Left lung (tissue), 10 donors: Measurements from ENCODE around the gene U2SURP. TPM values are rescaled to one million over a fixed set of nuclear protein-coding genes. Genes with fewer than 3 reads are reported as not detected.

Source experiments
- ATAC-seq: fragments of 200-7000 bp; cut with Tn5 transposase; one replicate; pipeline ENCODE4 v1.9.1; 2020; ENCODE audit warnings: moderate library complexity
- DNase-seq, 4 donors: peaks; one replicate each; pipeline ENCODE4 v3.0.0-alpha.2; 2013 to 2020
- H3K27ac ChIP-seq, 2 donors: fragments of 200-600 bp; sonication (generic) in 1 of 2; one replicate each; pipeline versions ENCODE4 v1.5.0 to v1.8.0; 2020 to 2021
- H3K27me3 ChIP-seq, 2 donors: fragments of 200-600 bp; sonication (generic) in 1 of 2; one replicate each; pipeline versions ENCODE4 v1.5.0 to v1.8.0; 2020 to 2021
- H3K36me3 ChIP-seq, 2 donors: fragments of 200-600 bp; sonication (generic) in 1 of 2; one replicate each; pipeline versions ENCODE4 v1.5.0 to v1.8.0; 2020 to 2021
- H3K4me1 ChIP-seq, 2 donors: fragments of 200-600 bp; one replicate each; pipeline ENCODE4 v1.8.0; 2021
- H3K4me3 ChIP-seq, 2 donors: fragments of 200-600 bp; sonication (generic) in 1 of 2; one replicate each; pipeline versions ENCODE4 v1.5.0 to v1.8.0; 2020 to 2021; ENCODE audit warnings: mild to moderate bottlenecking in 1 of 2
- H3K9me3 ChIP-seq, 2 donors: fragments of 200-600 bp; sonication (generic) in 1 of 2; one replicate each; pipeline versions ENCODE4 v1.5.0 to v1.8.0; 2020 to 2021
- intact Hi-C, 2 donors: fragments of 100-400 bp; cut with DNase I; formaldehyde crosslinking; loops; one replicate each; pipeline versions ENCODE4 v1.11.2 to v1.14.2; 2022
- polyA plus RNA-seq, 6 donors: library from polyadenylated mRNA; unstranded; fragments of 120-200 nt; gene quantifications; one replicate each; pipeline ENCODE4 v1.2.1, GENCODE V29; 2013; ENCODE audit not compliant: insufficient read length in 6 of 6
- total RNA-seq, 2 donors: library from RNA; stranded (reverse); fragmentation: NEBNext Ultra II Directional; extraction: Animal tissue kit (Norgen Biotek cat#: 25700); gene quantifications; one replicate each; pipeline ENCODE4 v1.2.1, GENCODE V29; 2021
- TF ChIP-seq, protein P1 (sequence below), 2 donors: fragments of 200-600 bp; sonication (generic) in 1 of 2; IDR thresholded peaks; one replicate each; pipeline versions ENCODE4 v1.5.0 to v1.8.0; 2021; ENCODE audit warnings: antibody characterized with exemption in 2 of 2
- donor health status: DM: no; HTN: yes; CAD: no.
- donor health status: DM: no; HTN: no; CAD: no.

Gene U2SURP
- total and polyA plus RNA-seq, 8 donors: 54.3 to 223 (median 180) TPM

DNA sequence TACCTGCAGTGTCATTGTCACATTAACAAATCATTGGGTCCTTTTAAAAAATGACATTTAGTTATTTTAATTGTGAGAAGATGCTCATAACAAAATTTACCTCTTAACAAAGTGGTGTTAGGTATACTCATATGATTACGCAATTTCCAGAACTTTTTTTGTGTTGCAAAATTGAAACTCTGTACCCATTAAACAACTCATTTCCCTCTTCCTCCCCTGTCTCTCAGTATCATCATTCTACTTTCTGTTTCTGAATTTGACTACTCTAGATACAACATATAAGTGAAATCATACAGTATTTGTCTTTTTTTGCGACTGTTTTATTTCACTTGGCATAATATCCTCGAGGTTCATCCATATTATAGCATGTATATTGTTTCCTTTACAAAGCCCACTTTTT, 59.5 kb downstream of the U2SURP start:
- TF ChIP-seq, protein P1, sequence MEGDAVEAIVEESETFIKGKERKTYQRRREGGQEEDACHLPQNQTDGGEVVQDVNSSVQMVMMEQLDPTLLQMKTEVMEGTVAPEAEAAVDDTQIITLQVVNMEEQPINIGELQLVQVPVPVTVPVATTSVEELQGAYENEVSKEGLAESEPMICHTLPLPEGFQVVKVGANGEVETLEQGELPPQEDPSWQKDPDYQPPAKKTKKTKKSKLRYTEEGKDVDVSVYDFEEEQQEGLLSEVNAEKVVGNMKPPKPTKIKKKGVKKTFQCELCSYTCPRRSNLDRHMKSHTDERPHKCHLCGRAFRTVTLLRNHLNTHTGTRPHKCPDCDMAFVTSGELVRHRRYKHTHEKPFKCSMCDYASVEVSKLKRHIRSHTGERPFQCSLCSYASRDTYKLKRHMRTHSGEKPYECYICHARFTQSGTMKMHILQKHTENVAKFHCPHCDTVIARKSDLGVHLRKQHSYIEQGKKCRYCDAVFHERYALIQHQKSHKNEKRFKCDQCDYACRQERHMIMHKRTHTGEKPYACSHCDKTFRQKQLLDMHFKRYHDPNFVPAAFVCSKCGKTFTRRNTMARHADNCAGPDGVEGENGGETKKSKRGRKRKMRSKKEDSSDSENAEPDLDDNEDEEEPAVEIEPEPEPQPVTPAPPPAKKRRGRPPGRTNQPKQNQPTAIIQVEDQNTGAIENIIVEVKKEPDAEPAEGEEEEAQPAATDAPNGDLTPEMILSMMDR (IDR thresholded peaks at IDR 0.05): no peak
- intact Hi-C loops: no loop called here
- no peaks in the 10 kb centered on the region for H3K9me3 ChIP-seq
- peaks cover 0 to 20% of the 10 kb centered on the region in 2 donors for H3K36me3 ChIP-seq
- no peak for DNase-seq
- H3K4me1 ChIP-seq: peaks cover 0 to 4% of the 10 kb centered on the region in 2 donors
- H3K4me3 ChIP-seq: no peak overlapping the region
- no peak overlapping the region for H3K27ac ChIP-seq
- ATAC-seq: no peak
- no peaks in the 10 kb centered on the region for H3K27me3 ChIP-seq

DNA sequence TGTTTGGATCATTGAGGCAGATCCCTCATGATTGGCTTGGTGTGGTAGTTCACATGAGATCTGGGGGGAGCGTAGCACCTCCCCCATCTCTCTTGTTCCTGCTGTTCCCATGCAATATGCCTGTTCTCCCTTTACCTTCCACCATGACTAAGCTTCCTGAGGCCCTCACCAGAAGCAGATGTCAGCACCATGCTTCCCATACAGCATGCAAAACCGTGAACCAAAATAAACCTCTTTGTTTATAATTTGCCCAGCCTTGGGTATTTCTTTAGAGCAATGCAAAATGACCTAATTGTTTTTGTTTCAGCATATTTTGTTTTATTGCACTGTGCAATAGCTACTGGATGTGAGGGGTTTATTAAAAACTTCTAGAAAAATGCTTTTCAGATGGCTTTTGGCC, 61.6 kb downstream of the U2SURP start:
- TF ChIP-seq, protein P1 (IDR thresholded peaks at IDR 0.05): no peak
- no peaks in the 10 kb centered on the region for H3K9me3 ChIP-seq
- H3K27ac ChIP-seq: no peak overlapping the region
- DNase-seq (no peak), ATAC-seq (no peak)
- H3K27me3 ChIP-seq: no peaks in the 10 kb centered on the region
- H3K4me1 ChIP-seq: peaks cover 0 to 4% of the 10 kb centered on the region in 2 donors
- intact Hi-C loops: no loop called here
- H3K36me3 ChIP-seq: peaks cover 0 to 6% of the 10 kb centered on the region in 2 donors
- no peak overlapping the region for H3K4me3 ChIP-seq

DNA sequence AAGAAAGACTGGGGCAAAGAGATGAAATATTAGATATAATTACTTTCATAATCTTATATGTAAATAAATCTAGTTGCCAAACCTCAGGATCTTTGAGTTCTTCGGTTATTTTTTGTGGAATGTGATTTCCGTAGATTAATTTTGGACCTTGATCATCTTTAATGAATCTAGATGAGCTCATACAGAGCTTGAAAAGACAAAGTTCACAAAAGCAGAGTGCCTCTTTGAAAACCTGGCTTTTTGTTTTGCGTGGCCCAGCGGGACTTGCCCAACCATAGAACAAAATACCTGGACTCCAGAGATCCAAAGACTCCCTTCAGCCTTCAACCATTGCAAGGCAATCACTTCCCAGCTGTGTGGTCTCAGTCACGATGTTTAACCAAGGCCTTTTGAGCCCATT, 63.4 kb downstream of the U2SURP start:
- Histone ChIP-seq H3K9me3 (no peaks in the 10 kb centered on the region), H3K36me3 (peaks cover 0 to 6% of the 10 kb centered on the region in 2 donors), H3K4me3 (no peak overlapping the region), H3K4me1 (peaks cover 0 to 4% of the 10 kb centered on the region in 2 donors), H3K27ac (no peak overlapping the region), H3K27me3 (no peaks in the 10 kb centered on the region)
- no peak for DNase-seq
- ATAC-seq: no peak
- intact Hi-C loops: no loop called here
- TF ChIP-seq, protein P1 (IDR thresholded peaks at IDR 0.05): no peak

DNA sequence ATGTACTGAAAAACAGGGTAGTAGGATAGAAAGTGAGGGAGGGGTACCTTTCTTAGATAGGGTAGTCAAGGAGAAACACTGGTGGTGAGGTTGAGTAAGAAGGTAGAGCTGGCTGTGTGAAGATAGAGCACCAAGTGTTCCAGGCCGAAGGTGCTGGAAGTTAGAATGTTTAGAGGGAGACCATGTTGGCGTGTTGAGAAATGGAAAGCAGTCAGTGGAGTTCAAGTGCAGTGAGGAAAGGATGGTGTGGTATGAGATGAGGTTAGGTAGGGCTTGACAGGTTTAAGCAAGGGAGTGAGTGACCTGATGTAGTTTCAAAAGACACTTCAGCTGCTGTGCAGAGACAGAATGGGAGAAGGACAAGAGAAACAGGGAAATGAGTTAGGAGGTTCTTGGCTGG, 64.0 kb downstream of the U2SURP start:
- TF ChIP-seq, protein P1 (IDR thresholded peaks at IDR 0.05): no peak
- no peaks in the 10 kb centered on the region for H3K9me3 ChIP-seq
- DNase-seq: no peak
- H3K4me1 ChIP-seq: peaks cover 0 to 4% of the 10 kb centered on the region in 2 donors
- no peaks in the 10 kb centered on the region for H3K27me3 ChIP-seq
- no peak for ATAC-seq
- intact Hi-C loops: no loop called here
- H3K27ac ChIP-seq: no peak overlapping the region
- H3K36me3 ChIP-seq: peaks cover 0 to 6% of the 10 kb centered on the region in 2 donors
- H3K4me3 ChIP-seq: no peak overlapping the region

DNA sequence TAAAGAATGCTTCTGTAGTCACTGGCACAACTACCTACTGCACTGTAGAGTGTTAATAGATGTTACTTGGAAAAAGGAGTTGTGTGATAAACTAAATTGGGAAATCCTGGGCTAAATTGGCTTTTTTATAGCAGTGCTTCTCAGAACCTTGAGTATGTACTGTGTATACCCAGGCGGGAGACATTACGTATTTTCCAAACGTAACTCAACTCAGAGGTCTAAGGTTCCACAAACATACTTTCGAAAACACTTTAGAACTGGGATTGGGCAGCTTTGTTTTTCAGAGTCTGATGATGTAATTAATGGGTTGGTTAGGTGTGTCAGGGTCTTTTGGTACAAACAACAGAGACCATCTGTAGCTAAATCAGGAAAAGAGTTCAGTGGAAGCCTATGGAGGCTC, 64.7 kb downstream of the U2SURP start:
- DNase-seq (no peak), ATAC-seq (no peak)
- Histone ChIP-seq H3K4me3 (no peak overlapping the region), H3K27ac (no peak overlapping the region), H3K27me3 (no peaks in the 10 kb centered on the region), H3K36me3 (peaks cover 0 to 6% of the 10 kb centered on the region in 2 donors), H3K4me1 (peaks cover 0 to 4% of the 10 kb centered on the region in 2 donors), H3K9me3 (no peaks in the 10 kb centered on the region)
- intact Hi-C loops: no loop called here
- TF ChIP-seq, protein P1 (IDR thresholded peaks at IDR 0.05): no peak
